ENCODE data around the gene OSER1. TPM values are rescaled to one million over a fixed set of nuclear protein-coding genes. Genes with fewer than 3 reads are reported as not detected.
A peak's percentile ranks its signal among the peaks of the same experiment; 100 is the strongest.

The OSER1 gene
- total and polyA plus RNA-seq, 12 donors = 16.4 to 37.3 (median 31.0) TPM

DNA sequence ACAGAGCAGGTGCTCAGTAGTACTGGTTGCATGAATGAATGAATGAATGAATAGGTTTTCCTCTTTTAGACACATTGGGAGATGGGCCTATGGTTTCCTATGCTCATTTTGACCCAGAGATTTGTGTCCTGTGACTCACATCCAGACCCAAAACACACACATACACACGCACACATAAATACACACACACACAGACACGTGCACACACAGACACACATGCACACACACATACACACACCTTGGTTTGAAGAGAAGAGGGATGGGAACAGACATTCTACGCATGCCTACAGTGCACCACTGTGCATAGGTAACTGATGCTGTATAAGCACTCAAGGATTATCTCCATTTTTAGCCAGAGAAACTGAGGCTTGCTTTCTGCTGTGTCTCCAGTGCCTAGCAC lies 27.7 kb downstream of the OSER1 start:
- no peaks in the 10 kb centered on the region for H3K9me3 ChIP-seq
- 53 to 70% methylated on average over 3 of the region's 3 CpGs for WGBS, 2 donors
- DNase-seq (no peak), ATAC-seq (no peak)
- intact Hi-C loops (cut with DNase I) = loop anchor here in 3 of 10 donors (5.0 to 10.0 kb wide), 3 partner anchors 41 to 428 kb away; no protein-coding TSS in a partner anchor
- peaks cover 0 to 38% (median 0%) of the 10 kb centered on the region in 7 donors for H3K27me3 ChIP-seq
- no peak for TF ChIP-seq CTCF (IDR thresholded peaks at IDR 0.05)
- peak overlapping the region in 8 of 10 donors; percentile 38 to 97 (median 91) for H3K27ac ChIP-seq
- no peaks in the 10 kb centered on the region for H3K36me3 ChIP-seq
- peaks cover 0 to 64% (median 18%) of the 10 kb centered on the region in 9 donors for H3K4me1 ChIP-seq
- peak overlapping the region in 9 of 10 donors; percentile 26 to 73 (median 60) for H3K4me3 ChIP-seq

DNA sequence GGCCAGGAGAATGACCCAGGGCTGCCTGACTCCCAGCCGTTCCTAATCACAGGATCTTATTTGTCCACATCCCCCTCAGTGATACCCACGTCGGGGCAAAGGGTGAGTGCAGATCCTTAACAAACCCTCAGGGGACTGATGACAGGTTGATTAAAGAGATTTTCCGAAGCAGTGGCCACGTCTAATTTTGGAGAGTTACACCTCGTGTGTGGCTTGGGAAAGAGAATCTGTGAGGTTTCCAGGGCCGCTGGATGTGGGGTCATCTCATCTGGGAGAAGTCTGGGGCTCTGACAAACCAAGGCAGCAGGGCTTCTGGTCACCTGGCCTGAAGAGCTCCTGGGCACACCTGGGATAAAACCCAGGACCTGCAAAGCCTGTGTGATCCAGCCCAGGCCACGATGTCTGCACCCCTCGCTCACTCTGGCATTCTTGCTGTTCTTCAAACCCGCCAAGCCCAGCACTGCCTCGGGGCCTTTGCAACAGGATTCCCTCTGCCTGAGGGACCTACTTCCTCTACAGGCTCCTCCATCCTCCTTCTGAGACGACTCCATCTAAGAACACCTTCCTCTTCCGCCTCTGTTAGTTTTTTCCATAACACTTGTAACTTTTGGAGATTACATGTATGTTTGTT lies 28.3 kb downstream of the OSER1 start:
- no peaks in the 10 kb centered on the region for H3K9me3 ChIP-seq
- DNase-seq (no peak), ATAC-seq (no peak)
- TF ChIP-seq CTCF (IDR thresholded peaks at IDR 0.05) = no peak
- H3K27ac ChIP-seq = peak overlapping the region in 9 of 10 donors; percentile 5 to 97 (median 88)
- H3K36me3 ChIP-seq = no peaks in the 10 kb centered on the region
- intact Hi-C loops (cut with DNase I) = loop anchor here in 3 of 10 donors (5.0 to 10.0 kb wide), 3 partner anchors 40 to 427 kb away; no protein-coding TSS in a partner anchor
- H3K27me3 ChIP-seq = peaks cover 0 to 32% (median 0%) of the 10 kb centered on the region in 7 donors
- peak overlapping the region in 8 of 10 donors; percentile 29 to 73 (median 60) for H3K4me3 ChIP-seq
- WGBS, 2 donors = 27 to 35% methylated on average over 13 of the region's 13 CpGs
- peaks cover under 1 to 64% (median 16%) of the 10 kb centered on the region in 9 donors for H3K4me1 ChIP-seq

DNA sequence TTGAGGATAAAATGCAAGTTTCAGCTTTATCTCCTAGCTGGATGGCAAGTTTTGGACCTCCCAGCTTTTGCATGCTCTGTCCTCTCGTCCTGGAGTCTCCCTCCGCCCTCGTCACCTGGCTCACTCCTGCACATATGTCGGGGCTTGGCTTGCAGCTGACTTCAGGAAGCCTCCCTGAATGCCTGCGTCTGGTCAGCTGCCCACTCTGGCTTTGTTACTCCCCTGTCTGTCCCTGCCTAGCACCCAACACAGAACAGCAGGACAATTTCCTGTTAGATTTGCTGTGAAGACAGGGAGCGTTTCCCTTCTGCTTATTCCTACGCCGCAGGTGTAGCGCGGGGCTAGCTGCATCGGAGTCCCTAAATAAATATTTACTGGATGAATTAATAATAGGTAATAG lies 29.0 kb downstream of the OSER1 start:
- no peak for TF ChIP-seq CTCF (IDR thresholded peaks at IDR 0.05)
- Histone ChIP-seq H3K4me3 (peak overlapping the region in 7 of 10 donors; percentile 29 to 73 (median 60)), H3K9me3 (no peaks in the 10 kb centered on the region), H3K36me3 (no peaks in the 10 kb centered on the region), H3K4me1 (peaks cover 2 to 69% (median 16%) of the 10 kb centered on the region in 9 donors), H3K27me3 (peaks cover 0 to 29% (median 0%) of the 10 kb centered on the region in 7 donors), H3K27ac (peak overlapping the region; percentile 5 to 97 (median 84))
- ATAC-seq (peak; percentile 18 to 63 (median 44)), DNase-seq (peak; percentile 31 to 40)
- WGBS, 2 donors = 24 to 32% methylated on average over 11 of the region's 11 CpGs
- intact Hi-C loops (cut with DNase I) = loop anchor here in 3 of 10 donors (5.0 to 10.0 kb wide), 3 partner anchors 39 to 427 kb away; no protein-coding TSS in a partner anchor

DNA sequence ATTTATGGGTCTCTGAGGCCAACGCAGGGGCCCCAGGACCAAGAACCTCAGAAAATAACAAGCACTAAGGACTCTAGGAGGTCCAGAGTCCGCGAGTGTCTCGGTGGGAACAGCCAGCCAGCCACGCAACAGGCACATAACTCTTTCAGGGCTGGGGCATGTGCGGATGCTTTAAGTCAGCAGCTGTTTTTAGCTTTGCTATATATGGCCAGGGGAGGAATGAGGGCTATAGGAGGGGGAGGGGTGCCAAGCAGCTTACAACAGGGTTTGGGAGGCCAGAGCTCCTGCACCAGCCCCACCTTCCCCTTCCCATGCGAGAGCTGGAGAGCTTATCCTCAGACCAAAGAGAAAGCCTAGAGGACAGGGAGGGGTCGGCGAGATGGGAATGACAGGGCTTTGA lies 29.8 kb downstream of the OSER1 start:
- WGBS, 2 donors = 17 to 20% methylated on average over 9 of the region's 9 CpGs
- no peaks in the 10 kb centered on the region for H3K36me3 ChIP-seq

More for the DNA sequence above, 29.8 kb downstream of the OSER1 start:
- H3K27ac ChIP-seq = peak overlapping the region; percentile 69 to 97 (median 84)
- ATAC-seq = peak; percentile 75 to 91 (median 86)
- H3K27me3 ChIP-seq = peaks cover 0 to 23% (median 0%) of the 10 kb centered on the region in 7 donors
- TF ChIP-seq CTCF (IDR thresholded peaks at IDR 0.05) = no peak
- H3K4me1 ChIP-seq = peaks cover 2 to 77% (median 22%) of the 10 kb centered on the region in 9 donors
- peak; percentile 53 to 83 for DNase-seq
- peak overlapping the region in 6 of 10 donors; percentile 27 to 73 (median 63) for H3K4me3 ChIP-seq
- no peaks in the 10 kb centered on the region for H3K9me3 ChIP-seq
- intact Hi-C loops (cut with DNase I) = loop anchor here in 3 of 10 donors (5.0 to 10.0 kb wide), 3 partner anchors 39 to 426 kb away; no protein-coding TSS in a partner anchor
